SH-SY5Y (cell line): Measurements from ENCODE around the gene STK35.

Experiments used
- GATA2 ChIP-seq: IDR thresholded peaks from 2 replicates; pipeline ENCODE4 v1.6.1; 2011; ENCODE audit warnings: mild to moderate bottlenecking, low read depth, low read length
- GATA3 ChIP-seq: IDR thresholded peaks from 2 replicates; pipeline ENCODE4 v1.6.1; 2011; ENCODE audit warnings: low read depth, mild to moderate bottlenecking, low read length, moderate library complexity

GRCh38 chr20:2066461-2067122 lies 35.0 kb upstream of the STK35 start:
- TF ChIP-seq GATA2 (no peak), GATA3 (no peak)
